Hematopoietic multipotent progenitor cell treated with erythropoietin and hydrocortisone succinate and interleukin-3 and kit ligand, for 17 days (in vitro differentiated cells): ENCODE measurements around the gene HPX.

Experiments
- DNase-seq: peaks from one replicate; pipeline ENCODE4 v3.0.0-alpha.2; 2015; ENCODE audit warnings: low spot score

Gene HPX

GRCh38 chr11:6390718-6391469 lies 49.9 kb downstream of the HPX start:
- no peak for DNase-seq

DNA sequence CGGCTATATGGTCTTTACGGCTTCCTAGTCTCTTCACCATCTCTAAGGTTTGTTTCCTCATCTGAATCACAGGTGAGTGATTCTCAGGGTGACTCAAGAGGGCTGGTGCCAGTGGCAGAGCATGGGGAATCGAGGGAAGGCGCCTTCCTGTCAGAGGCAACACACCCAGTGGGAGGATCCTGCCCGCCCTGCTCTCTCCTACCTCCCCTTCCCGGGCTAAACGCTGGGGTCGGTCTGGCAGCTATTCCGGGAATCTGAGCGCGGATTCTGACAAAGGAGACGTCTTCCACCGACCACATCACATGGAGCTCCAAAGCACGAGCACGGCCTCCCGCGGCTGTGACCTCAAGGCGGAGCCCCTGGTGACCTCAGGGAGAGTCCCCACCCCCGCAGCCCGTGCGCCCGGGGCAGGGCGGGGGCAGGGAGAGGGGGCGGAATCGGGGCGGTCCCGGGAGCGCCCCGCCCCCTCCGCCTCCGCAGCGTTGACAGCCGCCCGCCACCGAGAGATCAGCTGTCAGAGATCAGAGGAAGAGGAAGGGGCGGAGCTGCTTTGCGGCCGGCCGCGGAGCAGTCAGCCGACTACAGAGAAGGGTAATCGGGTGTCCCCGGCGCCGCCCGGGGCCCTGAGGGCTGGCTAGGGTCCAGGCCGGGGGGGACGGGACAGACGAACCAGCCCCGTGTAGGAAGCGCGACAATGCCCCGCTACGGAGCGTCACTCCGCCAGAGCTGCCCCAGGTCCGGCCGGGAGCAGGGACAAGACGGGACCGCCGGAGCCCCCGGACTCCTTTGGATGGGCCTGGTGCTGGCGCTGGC lies 50.7 kb downstream of the HPX start, which contains the start of gene SMPD1:
Gene SMPD1 (plus strand): TSS at position 570 of the 813 bp plus-strand sequence. CDS start 125 bp downstream, at position 695.
- DNase-seq: peak; percentile 92

DNA sequence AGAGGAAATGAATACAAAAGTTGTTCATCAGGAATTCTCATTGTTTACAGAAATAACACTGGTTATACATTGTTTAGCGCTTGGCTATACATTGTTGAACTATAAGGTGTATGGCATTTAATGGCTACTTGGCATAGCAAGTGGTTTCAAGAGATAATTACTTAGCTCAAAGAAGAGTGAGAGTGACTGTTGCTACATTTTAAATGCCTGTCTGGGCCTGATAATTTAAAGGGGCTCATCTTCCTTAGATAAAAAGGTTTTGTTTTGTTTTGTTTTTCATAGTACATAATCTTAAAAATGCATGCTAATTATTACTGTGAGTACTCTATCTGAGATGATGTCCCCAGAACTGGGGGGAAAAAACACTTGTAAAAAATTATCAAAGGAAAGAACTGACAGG lies 52.0 kb downstream of the HPX start:
- peak; percentile 32 for DNase-seq

DNA sequence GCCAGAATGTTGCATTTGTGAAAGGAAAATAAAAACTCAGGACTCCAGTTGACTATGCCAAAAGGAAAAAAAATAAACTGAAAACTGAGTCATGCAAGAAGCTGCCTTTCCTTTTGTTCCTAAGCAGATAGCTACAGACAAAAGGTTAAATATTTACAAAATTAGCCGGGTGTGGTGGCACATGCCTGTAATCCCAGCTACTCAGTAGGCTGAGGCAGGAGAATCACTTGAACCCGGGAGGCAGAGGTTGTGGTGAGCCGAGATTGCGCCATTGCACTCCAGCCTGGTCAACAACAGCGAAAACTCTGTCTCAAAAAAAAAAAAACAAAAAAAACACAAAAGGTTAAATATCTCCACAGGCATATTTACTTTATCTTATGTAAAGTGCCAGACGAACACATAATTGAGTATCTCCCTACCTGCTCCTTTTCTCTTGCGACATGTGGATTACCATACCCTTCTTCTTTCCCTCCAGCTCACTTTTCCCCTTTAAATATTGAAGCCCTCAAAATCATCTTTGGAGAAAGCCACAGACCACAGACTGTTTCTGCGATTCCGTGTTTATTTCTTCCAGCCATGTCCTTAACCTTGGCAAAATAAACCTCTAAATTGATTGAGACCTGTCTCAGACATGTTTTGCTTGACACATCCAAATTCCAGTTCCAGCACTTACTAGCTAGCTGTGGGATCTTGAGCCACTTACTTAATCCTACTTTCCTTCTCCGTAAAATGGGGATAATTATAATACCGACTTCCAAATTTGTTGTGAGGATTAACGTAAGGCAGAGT lies 52.8 kb downstream of the HPX start:
- DNase-seq: no peak

DNA sequence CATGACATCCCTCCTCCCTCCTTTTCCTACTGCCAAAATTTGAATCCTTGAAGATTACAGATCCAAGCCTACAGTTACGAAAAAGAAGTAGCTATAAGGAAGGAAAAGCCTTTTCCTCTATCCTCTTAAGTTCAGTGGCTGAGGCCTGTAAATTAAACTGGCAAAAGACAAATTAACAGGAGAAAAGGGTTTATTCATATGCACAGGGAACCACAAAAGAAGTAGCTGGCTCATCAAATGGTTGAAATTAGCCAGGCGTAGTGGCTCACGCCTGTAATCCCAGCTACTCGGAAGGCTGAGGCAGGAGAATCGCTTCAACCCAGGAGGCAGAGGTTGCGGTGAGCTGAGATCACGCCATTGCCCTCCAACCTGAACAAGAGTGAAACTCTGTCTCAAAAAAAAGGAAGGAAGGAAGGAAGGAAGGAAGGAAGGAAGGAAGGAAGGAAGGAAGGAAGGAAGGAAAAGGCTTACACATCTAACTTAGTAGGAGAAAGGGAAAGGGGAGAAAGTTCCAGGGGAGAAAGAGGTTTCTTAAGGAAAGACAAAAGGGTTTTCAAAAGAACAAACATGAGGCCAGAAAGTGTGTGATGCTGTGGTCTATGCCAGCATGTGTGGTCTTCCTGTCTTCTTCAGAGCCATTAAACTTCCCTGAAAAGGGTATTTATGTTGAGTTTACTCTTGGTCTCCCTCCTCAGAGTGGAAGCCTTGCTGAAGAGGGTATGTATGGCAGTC lies 55.6 kb downstream of the HPX start:
- DNase-seq: no peak
